ENCODE data around the gene ZCCHC12. TPM values are rescaled to one million over a fixed set of nuclear protein-coding genes. Genes with fewer than 3 reads are reported as not detected.
A peak's percentile ranks its signal among the peaks of the same experiment; 100 is the strongest.

ZCCHC12 gene
- total and polyA plus RNA-seq, 2 experiments from 2014 or later = 0.08 to 0.17 TPM

DNA sequence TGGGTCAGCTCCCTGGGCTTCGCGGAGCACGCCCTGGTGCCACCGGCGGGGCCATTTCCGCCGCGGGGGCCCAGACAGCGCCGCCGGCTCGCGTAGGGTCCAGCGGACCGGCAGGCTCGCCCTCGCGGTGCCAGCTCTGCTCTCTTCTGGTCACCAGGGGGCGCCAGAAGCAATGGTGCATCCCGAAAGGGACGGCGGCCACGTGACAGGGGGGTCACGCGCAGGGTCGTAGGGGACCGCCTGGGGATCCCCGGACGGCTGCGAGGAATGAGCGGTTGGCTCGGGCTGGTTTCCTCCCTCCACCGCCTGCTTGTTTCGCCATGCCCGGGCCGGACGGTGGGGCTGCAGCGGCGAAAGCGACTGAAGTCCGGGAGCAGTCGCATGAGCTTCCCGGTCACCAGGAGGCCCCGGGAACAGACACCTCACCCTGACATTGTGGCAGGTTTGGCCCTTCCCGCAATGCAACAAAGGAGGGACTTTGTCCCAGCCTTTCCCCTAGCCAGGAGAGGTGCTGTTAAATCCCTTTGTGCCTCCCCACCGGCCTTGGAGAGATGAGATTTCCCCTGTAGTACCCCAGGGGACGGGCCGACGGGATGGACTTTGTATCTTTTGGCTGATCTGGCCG, 15.8 kb downstream of the ZCCHC12 start:
- Histone ChIP-seq H3K27me3 (no peaks in the 10 kb centered on the region), H3K4me3 (no peak overlapping the region), H3K9me3 (ENCODE audit: low read depth) (no peaks in the 10 kb centered on the region), H3K36me3 (replicated peaks; ENCODE audit: insufficient read depth, low read depth) (no peaks in the 10 kb centered on the region), H3K4me1 (ENCODE audit: insufficient read depth) (no peaks in the 10 kb centered on the region), H2AFZ (peak overlapping the region; percentile 80), H3K4me2 (peak overlapping the region; percentile 85), H3K79me2 (no peaks in the 10 kb centered on the region), H3K27ac (peak overlapping the region; percentile 60), H4K20me1 (ENCODE audit: insufficient read depth, poor library complexity, severe bottlenecking) (no peaks in the 10 kb centered on the region), H3K9me2 (replicated peaks; ENCODE audit: insufficient read depth) (no peaks in the 10 kb centered on the region)
- peak; percentile 80 for DNase-seq (ENCODE audit: low spot score)
- 42% methylated on average over 45 of the region's 50 CpGs for WGBS (ENCODE audit: low lambda C conversion rate, missing lambda C conversion rate)
- TF ChIP-seq EZH2 (IDR thresholded peaks at IDR 0.05; ENCODE audit: borderline replicate concordance) = no peak
- TF ChIP-seq, protein P1, sequence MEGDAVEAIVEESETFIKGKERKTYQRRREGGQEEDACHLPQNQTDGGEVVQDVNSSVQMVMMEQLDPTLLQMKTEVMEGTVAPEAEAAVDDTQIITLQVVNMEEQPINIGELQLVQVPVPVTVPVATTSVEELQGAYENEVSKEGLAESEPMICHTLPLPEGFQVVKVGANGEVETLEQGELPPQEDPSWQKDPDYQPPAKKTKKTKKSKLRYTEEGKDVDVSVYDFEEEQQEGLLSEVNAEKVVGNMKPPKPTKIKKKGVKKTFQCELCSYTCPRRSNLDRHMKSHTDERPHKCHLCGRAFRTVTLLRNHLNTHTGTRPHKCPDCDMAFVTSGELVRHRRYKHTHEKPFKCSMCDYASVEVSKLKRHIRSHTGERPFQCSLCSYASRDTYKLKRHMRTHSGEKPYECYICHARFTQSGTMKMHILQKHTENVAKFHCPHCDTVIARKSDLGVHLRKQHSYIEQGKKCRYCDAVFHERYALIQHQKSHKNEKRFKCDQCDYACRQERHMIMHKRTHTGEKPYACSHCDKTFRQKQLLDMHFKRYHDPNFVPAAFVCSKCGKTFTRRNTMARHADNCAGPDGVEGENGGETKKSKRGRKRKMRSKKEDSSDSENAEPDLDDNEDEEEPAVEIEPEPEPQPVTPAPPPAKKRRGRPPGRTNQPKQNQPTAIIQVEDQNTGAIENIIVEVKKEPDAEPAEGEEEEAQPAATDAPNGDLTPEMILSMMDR (IDR thresholded peaks at IDR 0.05; ENCODE audit: poor library complexity) = peak; percentile 59

DNA sequence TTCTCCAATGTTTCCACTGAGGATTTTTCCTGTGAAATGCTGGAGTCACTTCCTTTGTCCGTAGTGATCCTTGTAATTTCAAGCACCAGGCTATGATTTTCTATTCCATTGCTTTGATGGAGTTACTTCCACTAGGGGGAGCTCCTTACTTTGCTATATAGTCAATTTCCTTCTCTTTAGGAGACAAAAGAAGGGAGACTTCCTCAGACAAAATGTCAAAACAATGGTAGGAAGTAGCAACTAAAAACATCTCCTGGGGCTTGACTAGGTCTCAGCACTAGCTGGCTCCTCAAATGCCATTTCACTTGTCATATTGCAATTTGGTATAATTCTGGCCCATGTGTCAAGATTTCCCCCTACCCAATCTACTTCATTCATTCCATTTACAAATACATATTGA, 24.1 kb downstream of the ZCCHC12 start:
- Histone ChIP-seq H3K9me3 (ENCODE audit: low read depth) (no peaks in the 10 kb centered on the region), H3K4me1 (ENCODE audit: insufficient read depth) (no peaks in the 10 kb centered on the region), H3K4me2 (no peak overlapping the region), H4K20me1 (ENCODE audit: insufficient read depth, poor library complexity, severe bottlenecking) (no peaks in the 10 kb centered on the region), H3K4me3 (no peak overlapping the region), H2AFZ (no peak overlapping the region), H3K27me3 (no peaks in the 10 kb centered on the region), H3K27ac (no peak overlapping the region), H3K79me2 (no peaks in the 10 kb centered on the region), H3K9me2 (replicated peaks; ENCODE audit: insufficient read depth) (no peaks in the 10 kb centered on the region), H3K36me3 (replicated peaks; ENCODE audit: insufficient read depth, low read depth) (no peaks in the 10 kb centered on the region)
- 44% methylated on average over 1 of the region's 1 CpG for WGBS (ENCODE audit: low lambda C conversion rate, missing lambda C conversion rate)
- no peak for TF ChIP-seq EZH2 (IDR thresholded peaks at IDR 0.05; ENCODE audit: borderline replicate concordance)
- TF ChIP-seq, protein P1 (IDR thresholded peaks at IDR 0.05; ENCODE audit: poor library complexity) = peak; percentile 67
- DNase-seq (ENCODE audit: low spot score) = peak; percentile 68

DNA sequence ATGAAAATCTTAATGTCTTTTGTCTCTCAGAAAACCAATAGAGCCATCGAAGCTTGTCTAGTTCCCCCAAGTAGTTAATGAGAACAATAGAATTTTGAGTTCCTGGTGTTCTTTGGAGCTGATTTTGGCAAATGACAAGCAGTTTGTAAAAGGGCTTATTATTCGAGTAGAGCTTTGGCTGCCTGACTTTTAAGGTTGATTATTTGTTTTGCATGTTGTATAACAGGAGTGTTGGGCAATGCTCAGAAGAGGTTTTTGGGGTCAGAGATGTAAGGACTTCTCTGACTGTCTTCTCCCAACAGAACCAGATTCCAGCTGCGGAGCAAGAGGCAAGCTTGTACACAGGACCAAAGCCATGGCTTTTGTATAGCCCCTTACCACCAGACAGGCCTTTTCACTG, 30.0 kb downstream of the ZCCHC12 start:
- no peak for DNase-seq (ENCODE audit: low spot score)
- Histone ChIP-seq H4K20me1 (ENCODE audit: insufficient read depth, poor library complexity, severe bottlenecking) (no peaks in the 10 kb centered on the region), H3K36me3 (replicated peaks; ENCODE audit: insufficient read depth, low read depth) (no peaks in the 10 kb centered on the region), H3K4me2 (no peak overlapping the region), H2AFZ (no peak overlapping the region), H3K4me3 (no peak overlapping the region), H3K79me2 (no peaks in the 10 kb centered on the region), H3K9me2 (replicated peaks; ENCODE audit: insufficient read depth) (no peaks in the 10 kb centered on the region), H3K27me3 (no peaks in the 10 kb centered on the region), H3K4me1 (ENCODE audit: insufficient read depth) (peaks cover 6% of the 10 kb centered on the region), H3K27ac (no peak overlapping the region), H3K9me3 (ENCODE audit: low read depth) (no peaks in the 10 kb centered on the region)
- WGBS (ENCODE audit: low lambda C conversion rate, missing lambda C conversion rate) = 67% methylated on average over 3 of the region's 3 CpGs
- TF ChIP-seq, protein P1 (IDR thresholded peaks at IDR 0.05; ENCODE audit: poor library complexity) = no peak
- TF ChIP-seq EZH2phosphoT487 (IDR thresholded peaks at IDR 0.05; ENCODE audit: low read depth, severe bottlenecking, unreplicated experiment) (no peak), EZH2 (IDR thresholded peaks at IDR 0.05; ENCODE audit: borderline replicate concordance) (no peak)
